Measurements from ENCODE around the gene FBXL7.

GRCh38 chr5:15643731-15644130 is 143.8 kb downstream of the FBXL7 start:
- TF ChIP-seq CTCF (conservative IDR thresholded peaks at IDR 0.05; ENCODE audit: low read depth in 2 of 2) = no peak
- TF ChIP-seq, protein P1, sequence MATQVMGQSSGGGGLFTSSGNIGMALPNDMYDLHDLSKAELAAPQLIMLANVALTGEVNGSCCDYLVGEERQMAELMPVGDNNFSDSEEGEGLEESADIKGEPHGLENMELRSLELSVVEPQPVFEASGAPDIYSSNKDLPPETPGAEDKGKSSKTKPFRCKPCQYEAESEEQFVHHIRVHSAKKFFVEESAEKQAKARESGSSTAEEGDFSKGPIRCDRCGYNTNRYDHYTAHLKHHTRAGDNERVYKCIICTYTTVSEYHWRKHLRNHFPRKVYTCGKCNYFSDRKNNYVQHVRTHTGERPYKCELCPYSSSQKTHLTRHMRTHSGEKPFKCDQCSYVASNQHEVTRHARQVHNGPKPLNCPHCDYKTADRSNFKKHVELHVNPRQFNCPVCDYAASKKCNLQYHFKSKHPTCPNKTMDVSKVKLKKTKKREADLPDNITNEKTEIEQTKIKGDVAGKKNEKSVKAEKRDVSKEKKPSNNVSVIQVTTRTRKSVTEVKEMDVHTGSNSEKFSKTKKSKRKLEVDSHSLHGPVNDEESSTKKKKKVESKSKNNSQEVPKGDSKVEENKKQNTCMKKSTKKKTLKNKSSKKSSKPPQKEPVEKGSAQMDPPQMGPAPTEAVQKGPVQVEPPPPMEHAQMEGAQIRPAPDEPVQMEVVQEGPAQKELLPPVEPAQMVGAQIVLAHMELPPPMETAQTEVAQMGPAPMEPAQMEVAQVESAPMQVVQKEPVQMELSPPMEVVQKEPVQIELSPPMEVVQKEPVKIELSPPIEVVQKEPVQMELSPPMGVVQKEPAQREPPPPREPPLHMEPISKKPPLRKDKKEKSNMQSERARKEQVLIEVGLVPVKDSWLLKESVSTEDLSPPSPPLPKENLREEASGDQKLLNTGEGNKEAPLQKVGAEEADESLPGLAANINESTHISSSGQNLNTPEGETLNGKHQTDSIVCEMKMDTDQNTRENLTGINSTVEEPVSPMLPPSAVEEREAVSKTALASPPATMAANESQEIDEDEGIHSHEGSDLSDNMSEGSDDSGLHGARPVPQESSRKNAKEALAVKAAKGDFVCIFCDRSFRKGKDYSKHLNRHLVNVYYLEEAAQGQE (IDR thresholded peaks at IDR 0.05; ENCODE audit: unreplicated experiment) = no peak
